HepG2 (cell line): ENCODE measurements around the gene RGCC. TPM values are rescaled to one million over a fixed set of nuclear protein-coding genes. Genes with fewer than 3 reads are reported as not detected.

ENCODE experiments used
- ATAC-seq: fragments of 200-7000 bp; cut with Tn5 transposase; 3 replicates; pipeline ENCODE4 v1.9.1; 2020; ENCODE audit warnings: mild to moderate bottlenecking, moderate library complexity
- BruUV-seq: library from RNA; stranded (reverse); fragments of 400-500 nt; replicated peaks from 2 replicates; lab custom pipeline; 2021; lab: Mats Ljungman, UMichigan
- CTCF ChIA-PET: fragments of 300-600 bp; formaldehyde crosslinking; extraction: SDS; loops from one replicate; lab custom pipeline; 2021; ENCODE audit warnings: low total read pairs, inconsistent platforms, low intra/inter-chr PET ratio; lab: Yijun Ruan, JAX
- POLR2A ChIA-PET: fragments of 350-600 bp; sonication (Branson Sonifier 250); formaldehyde crosslinking; loops from one replicate; lab custom pipeline; 2020; ENCODE audit warnings: antibody characterized with exemption, inconsistent platforms; lab: Yijun Ruan, JAX
- DNase-seq: peaks from one replicate; pipeline ENCODE4 v3.0.0-alpha.2; 2015; ENCODE audit warnings: low spot score
- FAIRE-seq: peaks from 3 replicates; lab custom pipeline; 2011; peaks lifted over from hg19 to GRCh38; lab: Jason Lieb, UNC
- H2AFZ ChIP-seq: one replicate; pipeline ENCODE4 v1.6.1; 2011; ENCODE audit warnings: low read length, inconsistent platforms
- H3K27ac ChIP-seq: fragments of 300-600 bp; 3 replicates; pipeline ENCODE4 v1.8.0; 2011; ENCODE audit warnings: mixed run types, mild to moderate bottlenecking, mixed read lengths, low read length, inconsistent platforms; ENCODE audit not compliant: insufficient read depth; ENCODE audit errors: extremely low read length
- H3K27me3 ChIP-seq, 2 experiments: fragments of 200-600 bp in 1 of 2; 2 replicates in 1 of 2; 3 replicates in 1 of 2; pipeline versions ENCODE4 v1.6.0 to v1.8.0; 2011; ENCODE audit warnings: low read length in 2 of 2, mild to moderate bottlenecking in 2 of 2, moderate library complexity in 2 of 2, inconsistent platforms in 1 of 2; ENCODE audit not compliant: insufficient read depth in 2 of 2, control insufficient read depth in 1 of 2
- H3K36me3 ChIP-seq, 2 experiments: fragments of 200-600 bp in 1 of 2; replicated peaks in 1 of 2; 2 replicates in 1 of 2; 3 replicates in 1 of 2; pipeline versions ENCODE4 v1.5.1 to v1.8.0; 2011; ENCODE audit warnings: low read length in 2 of 2, inconsistent platforms in 1 of 2; ENCODE audit not compliant: insufficient read depth in 2 of 2, control insufficient read depth in 1 of 2
- H3K4me1 ChIP-seq: 2 replicates; pipeline ENCODE4 v1.5.1; 2012; ENCODE audit warnings: low read length, inconsistent platforms; ENCODE audit not compliant: insufficient read depth
- H3K4me2 ChIP-seq: 2 replicates; pipeline ENCODE4 v1.6.0; 2011; ENCODE audit warnings: low read depth, low read length, inconsistent platforms
- H3K4me3 ChIP-seq, 3 experiments: fragments of 200-600 bp in 1 of 3; sonication (generic), shearing (Covaris generic) in 1 of 3; replicated peaks in 1 of 3; 2 replicates each; pipeline ENCODE4 v1.5.1; 2011 to 2016; ENCODE audit warnings: low read length in 3 of 3, inconsistent platforms in 2 of 3, low read depth in 2 of 3, mild to moderate bottlenecking in 2 of 3, control low read depth in 1 of 3, mixed read lengths in 1 of 3; ENCODE audit not compliant: insufficient read depth in 1 of 3
- H3K79me2 ChIP-seq: one replicate; pipeline ENCODE4 v1.6.1; 2011; ENCODE audit warnings: low read length, inconsistent platforms; ENCODE audit not compliant: insufficient read depth
- H3K9ac ChIP-seq: 2 replicates; pipeline ENCODE4 v1.6.0; 2011; ENCODE audit warnings: mild to moderate bottlenecking, low read depth, low read length, inconsistent platforms; ENCODE audit not compliant: insufficient read depth
- H3K9me3 ChIP-seq: 2 replicates; pipeline ENCODE4 v1.5.1; 2012; ENCODE audit warnings: mild to moderate bottlenecking, low read length
- H4K20me1 ChIP-seq: 2 replicates; pipeline ENCODE4 v1.6.0; 2011; ENCODE audit warnings: inconsistent platforms, mild to moderate bottlenecking, low read length, moderate library complexity; ENCODE audit not compliant: insufficient read depth
- AGO1 ChIP-seq: fragments of 200-400 bp; formaldehyde crosslinking; IDR thresholded peaks from 2 replicates; pipeline ENCODE4 v1.6.1; 2017; ENCODE audit warnings: mild to moderate bottlenecking, low read depth, low read length, moderate library complexity; ENCODE audit not compliant: poor library complexity, severe bottlenecking
- CHD2 ChIP-seq: IDR thresholded peaks from 2 replicates; pipeline ENCODE4 v1.6.1; 2011; ENCODE audit warnings: low read depth, low read length, improper control_type of control experiment
- JDP2 ChIP-seq: sonication (generic); formaldehyde crosslinking; IDR thresholded peaks from 2 replicates; pipeline ENCODE4 v1.8.1; 2022; ENCODE audit warnings: missing genetic modification reagents, borderline replicate concordance
- MYC ChIP-seq: sonication (generic); formaldehyde crosslinking; IDR thresholded peaks from 2 replicates; pipeline ENCODE4 v1.9.0; 2021; ENCODE audit warnings: missing genetic modification reagents, borderline replicate concordance
- NCOA5 ChIP-seq: sonication (generic); formaldehyde crosslinking; IDR thresholded peaks from 2 replicates; pipeline ENCODE4 v1.4.0; 2020; ENCODE audit warnings: missing genetic modification reagents
- SRSF9 ChIP-seq: fragments of 200-400 bp; formaldehyde crosslinking; IDR thresholded peaks from 2 replicates; pipeline ENCODE4 v1.6.1; 2018; ENCODE audit warnings: borderline replicate concordance, mild to moderate bottlenecking, low read depth, low read length; ENCODE audit not compliant: insufficient read depth, poor library complexity, severe bottlenecking
- STAT5B ChIP-seq: sonication (generic); formaldehyde crosslinking; IDR thresholded peaks from 2 replicates; pipeline ENCODE4 v1.4.0; 2020; ENCODE audit warnings: missing genetic modification reagents
- TMF1 ChIP-seq: sonication (generic); formaldehyde crosslinking; IDR thresholded peaks from 2 replicates; pipeline ENCODE4 v1.8.1; 2022; ENCODE audit warnings: low read depth, missing genetic modification reagents
- ZBTB33 ChIP-seq: sonication (generic); formaldehyde crosslinking; IDR thresholded peaks from 2 replicates; pipeline ENCODE4 v1.4.0; 2020; ENCODE audit warnings: missing genetic modification reagents
- ZNF143 ChIP-seq: sonication (generic); formaldehyde crosslinking; IDR thresholded peaks from 2 replicates; pipeline ENCODE4 v1.4.0; 2020; ENCODE audit warnings: missing genetic modification reagents
- ZNF235 ChIP-seq: sonication (generic); formaldehyde crosslinking; IDR thresholded peaks from 2 replicates; pipeline ENCODE4 v1.8.1; 2023; ENCODE audit warnings: mild to moderate bottlenecking, missing genetic modification reagents, borderline replicate concordance
- ZNF24 ChIP-seq: fragments of 450-650 bp; IDR thresholded peaks from 2 replicates; pipeline ENCODE4 v1.6.1; 2017; ENCODE audit warnings: antibody characterized with exemption, mild to moderate bottlenecking
- ZNF773 ChIP-seq: sonication (generic); formaldehyde crosslinking; IDR thresholded peaks from 2 replicates; pipeline ENCODE4 v1.4.0; 2020; ENCODE audit warnings: missing genetic modification reagents, borderline replicate concordance
- ZSCAN12 ChIP-seq: sonication (generic); formaldehyde crosslinking; IDR thresholded peaks from 2 replicates; pipeline ENCODE4 v1.9.0; 2021; ENCODE audit warnings: mild to moderate bottlenecking, missing genetic modification reagents
- WGBS: methylation state at CpG from one replicate; pipeline ENCODE4 v1.1.6; 2017; ENCODE audit warnings: low lambda C conversion rate; 5-methylcytosine and 5-hydroxymethylcytosine counted together
- in situ Hi-C: cut with HindIII; loops from 2 replicates; pipeline ENCODE4 v1.10.0; 2017; ENCODE audit warnings: low pct_unique_long_range_greater_than_20kb; ENCODE audit not compliant: extremely low pct_ligation_motif_present
- intact Hi-C: fragments of 100-400 bp; cut with micrococcal nuclease; formaldehyde crosslinking; loops from one replicate; pipeline ENCODE4 v1.10.0; 2022; ENCODE audit not compliant: unreplicated experiment
- polyA plus RNA-seq, 8 experiments: library from polyadenylated mRNA; depleted of rRNA in 3 of 8; stranded (reverse) in 7 of 8; unstranded in 1 of 8; fragments of >200 nt; fragmentation: Illumina TruSeq in 4 of 8; extraction: Trizol in 4 of 8; gene quantifications; 2 replicates each; pipeline versions ENCODE4 v1.2.1 to v1.2.3, GENCODE V29; 2011 to 2016; ENCODE audit warnings: low read depth in 4 of 8, missing spikeins in 1 of 8, mixed read lengths in 1 of 8; ENCODE audit not compliant: insufficient read depth in 1 of 8
- total RNA-seq, 5 experiments: library from RNA; depleted of rRNA; stranded (reverse); fragments of >200 nt; fragmentation: Illumina TruSeq; extraction: Trizol; gene quantifications; 2 replicates each; pipeline ENCODE4 v1.2.3, GENCODE V29; 2016; ENCODE audit warnings: low read depth in 1 of 5
- TF ChIP-seq, protein P1 (sequence below): sonication (generic); formaldehyde crosslinking; IDR thresholded peaks from 2 replicates; pipeline ENCODE4 v1.5.0; 2020; ENCODE audit warnings: missing genetic modification reagents, mild to moderate bottlenecking, borderline replicate concordance

RGCC gene
- total and polyA plus RNA-seq, 2 of the 13 experiments (the other 11 are each of a cell fraction or from before 2014, with no cell fraction given), result 0.20 to 8.4 TPM

DNA sequence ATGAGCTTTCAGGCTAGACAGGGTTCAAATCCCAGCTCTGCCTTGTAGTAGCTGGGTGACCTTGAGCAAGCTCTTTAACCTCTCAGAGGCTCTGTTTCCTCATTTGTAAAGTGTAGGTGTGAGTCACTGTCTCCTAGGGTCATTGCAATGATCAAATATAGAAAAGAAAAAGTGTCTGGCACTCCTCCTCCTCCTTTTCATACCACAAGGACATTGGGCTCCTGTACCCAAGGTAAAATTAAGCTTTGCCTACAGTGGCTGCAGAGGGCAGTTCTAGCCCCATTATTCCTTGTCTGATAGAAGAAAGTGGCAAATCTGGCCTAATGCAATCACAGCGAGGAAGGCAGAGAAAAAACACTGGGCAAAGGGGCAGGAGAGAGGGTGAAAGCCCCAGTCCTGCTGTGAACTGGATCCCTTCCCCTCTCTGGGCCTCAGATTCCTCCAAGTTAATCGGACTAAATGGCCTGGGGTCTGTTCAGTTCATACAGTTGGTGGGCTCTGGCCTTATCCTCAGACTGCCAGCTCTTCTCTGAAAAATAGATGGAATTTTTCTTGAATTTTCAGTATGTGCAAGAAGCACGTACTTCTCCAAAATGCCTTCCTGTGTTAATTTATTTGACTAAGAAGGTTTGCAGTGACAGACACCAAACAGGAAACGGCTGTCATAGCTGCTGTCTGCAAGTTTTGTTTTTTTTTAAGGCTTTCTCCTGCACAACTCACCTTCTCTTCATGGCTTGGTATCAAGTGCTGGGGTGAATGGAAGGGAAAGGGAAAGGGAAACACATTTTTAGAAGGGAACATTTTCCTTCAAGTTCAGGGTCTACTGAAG, 35.3 kb downstream of the RGCC start:
- no TSS peak for BruUV-seq
- no peak for DNase-seq

DNA sequence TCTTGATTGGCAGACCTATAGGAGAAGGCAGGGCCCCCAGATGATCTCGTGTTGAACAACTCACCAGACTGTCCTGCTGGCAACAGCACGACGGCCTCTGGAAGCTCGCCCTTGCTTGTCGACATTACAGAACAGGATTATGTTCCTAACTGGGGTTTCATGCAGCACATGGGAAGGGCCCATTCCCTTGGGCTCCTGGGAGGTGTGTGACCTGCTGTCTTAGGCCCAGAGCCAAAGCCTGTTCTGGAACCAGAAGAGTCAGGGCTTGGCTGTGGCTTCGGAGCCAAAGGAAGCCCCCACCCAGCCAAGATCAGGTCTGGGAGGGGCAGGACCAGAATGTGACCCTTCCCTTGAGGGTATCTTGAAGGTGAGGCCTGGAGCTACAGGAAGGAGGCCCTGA, 36.9 kb downstream of the RGCC start:
- TF ChIP-seq AGO1 (no peak), ZNF143 (no peak), ZNF235 (CRISPR knock-in tag) (no peak), STAT5B (CRISPR knock-in tag) (no peak), ZNF773 (CRISPR knock-in tag) (no peak), NCOA5 (no peak), ZBTB33 (CRISPR knock-in tag) (no peak), JDP2 (CRISPR knock-in tag) (no peak), TMF1 (CRISPR knock-in tag) (no peak), CHD2 (no peak), MYC (no peak)
- TF ChIP-seq, protein P1, sequence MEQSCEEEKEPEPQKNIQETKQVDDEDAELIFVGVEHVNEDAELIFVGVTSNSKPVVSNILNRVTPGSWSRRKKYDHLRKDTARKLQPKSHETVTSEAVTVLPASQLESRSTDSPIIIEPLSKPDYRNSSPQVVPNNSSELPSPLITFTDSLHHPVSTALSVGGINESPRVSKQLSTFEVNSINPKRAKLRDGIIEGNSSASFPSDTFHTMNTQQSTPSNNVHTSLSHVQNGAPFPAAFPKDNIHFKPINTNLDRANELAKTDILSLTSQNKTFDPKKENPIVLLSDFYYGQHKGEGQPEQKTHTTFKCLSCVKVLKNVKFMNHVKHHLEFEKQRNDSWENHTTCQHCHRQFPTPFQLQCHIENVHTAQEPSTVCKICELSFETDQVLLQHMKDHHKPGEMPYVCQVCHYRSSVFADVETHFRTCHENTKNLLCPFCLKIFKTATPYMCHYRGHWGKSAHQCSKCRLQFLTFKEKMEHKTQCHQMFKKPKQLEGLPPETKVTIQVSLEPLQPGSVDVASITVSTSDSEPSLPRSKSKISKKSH, result no peak
- no peak for FAIRE-seq
- Histone ChIP-seq H3K4me3 (no peak overlapping the region), H3K79me2 (no peaks in the 10 kb centered on the region), H3K4me2 (no peak overlapping the region), H3K36me3 (no peaks in the 10 kb centered on the region), H3K27me3 (no peaks in the 10 kb centered on the region), H3K9ac (no peak overlapping the region), H2AFZ (no peak overlapping the region), H4K20me1 (no peaks in the 10 kb centered on the region), H3K4me1 (peaks cover 46% of the 10 kb centered on the region), H3K9me3 (no peaks in the 10 kb centered on the region), H3K27ac (no peak overlapping the region)
- ChIA-PET CTCF (no interaction called here), POLR2A (no interaction called here)
- in situ Hi-C loops, result no loop called here
- intact Hi-C loops, result no loop called here
- BruUV-seq, result no TSS peak
- 83% methylated on average over 5 of the region's 6 CpGs for WGBS
- ATAC-seq, result no peak
- no peak for DNase-seq

More for the DNA sequence above, 35.3 kb downstream of the RGCC start:
- TF ChIP-seq SRSF9 (no peak), ZNF24 (no peak), ZSCAN12 (no peak)
- TF ChIP-seq, all 625 proteins: peak for 0
- peaks cover 51% of the 10 kb centered on the region for H3K4me1 ChIP-seq
- no peak overlapping the region; the same call in 1 of the 2 replicates for H3K9ac ChIP-seq
- H3K4me2 ChIP-seq, result 0 out of 2 replicates have a peak overlapping the region, but pooled peaks have one; percentile 26
- no peak overlapping the region for H3K27ac ChIP-seq
- intact Hi-C loops (no loop called here), in situ Hi-C loops (no loop called here)
- WGBS, result 6% methylated on average over 4 of the region's 4 CpGs
- no peak overlapping the region for H3K4me3 ChIP-seq
- FAIRE-seq (no peak), ATAC-seq (no peak)
- H3K9me3 ChIP-seq, result no peaks in the 10 kb centered on the region
- no peaks in the 10 kb centered on the region for H4K20me1 ChIP-seq
- POLR2A ChIA-PET, result interaction anchor here (1.0 kb wide), 1 partner anchor 9 kb away, joined by 3 read pairs; no protein-coding TSS in a partner anchor
- H3K27me3 ChIP-seq, result no peaks in the 10 kb centered on the region; a peak in 1 of 5 replicates
- peak overlapping the region; percentile 58 for H2AFZ ChIP-seq
- no peaks in the 10 kb centered on the region for H3K79me2 ChIP-seq
- no peaks in the 10 kb centered on the region for H3K36me3 ChIP-seq
- CTCF ChIA-PET, result no interaction called here
